Measurements from ENCODE around the gene KLHDC7A.

DNA sequence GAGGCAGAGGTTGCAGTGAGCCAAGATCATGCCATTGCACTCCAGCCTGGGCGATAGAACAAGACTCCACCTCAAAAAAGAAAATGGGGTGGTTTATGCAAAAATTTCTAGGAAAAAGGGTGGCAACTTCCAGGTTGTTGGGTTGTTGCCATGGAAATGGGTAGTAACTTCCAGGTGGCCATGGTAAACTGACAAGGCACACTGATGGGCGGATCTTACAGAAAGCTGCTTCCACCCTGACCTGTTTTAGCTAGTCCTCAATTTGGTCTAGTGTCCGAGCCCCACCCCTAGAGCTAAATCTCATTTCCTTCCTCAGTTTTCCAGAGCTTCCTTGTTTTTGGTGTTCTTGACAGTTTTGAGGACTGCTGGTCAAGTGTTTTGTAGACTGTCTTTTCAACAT, 13.6 kb downstream of the KLHDC7A start:
- TF ChIP-seq, protein P1, sequence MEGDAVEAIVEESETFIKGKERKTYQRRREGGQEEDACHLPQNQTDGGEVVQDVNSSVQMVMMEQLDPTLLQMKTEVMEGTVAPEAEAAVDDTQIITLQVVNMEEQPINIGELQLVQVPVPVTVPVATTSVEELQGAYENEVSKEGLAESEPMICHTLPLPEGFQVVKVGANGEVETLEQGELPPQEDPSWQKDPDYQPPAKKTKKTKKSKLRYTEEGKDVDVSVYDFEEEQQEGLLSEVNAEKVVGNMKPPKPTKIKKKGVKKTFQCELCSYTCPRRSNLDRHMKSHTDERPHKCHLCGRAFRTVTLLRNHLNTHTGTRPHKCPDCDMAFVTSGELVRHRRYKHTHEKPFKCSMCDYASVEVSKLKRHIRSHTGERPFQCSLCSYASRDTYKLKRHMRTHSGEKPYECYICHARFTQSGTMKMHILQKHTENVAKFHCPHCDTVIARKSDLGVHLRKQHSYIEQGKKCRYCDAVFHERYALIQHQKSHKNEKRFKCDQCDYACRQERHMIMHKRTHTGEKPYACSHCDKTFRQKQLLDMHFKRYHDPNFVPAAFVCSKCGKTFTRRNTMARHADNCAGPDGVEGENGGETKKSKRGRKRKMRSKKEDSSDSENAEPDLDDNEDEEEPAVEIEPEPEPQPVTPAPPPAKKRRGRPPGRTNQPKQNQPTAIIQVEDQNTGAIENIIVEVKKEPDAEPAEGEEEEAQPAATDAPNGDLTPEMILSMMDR (IDR thresholded peaks at IDR 0.05) = no peak
- TF ChIP-seq EP300 (IDR thresholded peaks at IDR 0.05) = no peak

Measured in upper lobe of left lung (tissue), 4 donors.